Measurements from ENCODE around the gene PAOX.
"Not testable (repeated sequence)": the region's sequence is repeated elsewhere in the genome, so short reads cannot be mapped to it uniquely, and the experiment has no call there.

Gene PAOX

GRCh38 chr10:133381036-133381435 lies 2.0 kb downstream of the PAOX start:
- in situ Hi-C loops (cut with HindIII; ENCODE audit: low sequenced_read_pairs): no loop called here

GRCh38 chr10:133383551-133383950 lies 4.5 kb downstream of the PAOX start:
- in situ Hi-C loops (cut with HindIII; ENCODE audit: low sequenced_read_pairs): no loop called here

GRCh38 chr10:133384071-133384470 lies 5.0 kb downstream of the PAOX start:
- in situ Hi-C loops (cut with HindIII; ENCODE audit: low sequenced_read_pairs): no loop called here

GRCh38 chr10:133385214-133385613 lies 6.2 kb downstream of the PAOX start:
- in situ Hi-C loops (cut with HindIII; ENCODE audit: low sequenced_read_pairs): no loop called here

- in situ Hi-C loops (cut with HindIII; ENCODE audit: low sequenced_read_pairs): not testable (repeated sequence)
Measured at GRCh38 chr10:133386951-133387350, 7.9 kb downstream of the PAOX start.

- in situ Hi-C loops (cut with HindIII; ENCODE audit: low sequenced_read_pairs): no loop called here
Measured at GRCh38 chr10:133388236-133388972, 9.3 kb downstream of the PAOX start.

- in situ Hi-C loops (cut with HindIII; ENCODE audit: low sequenced_read_pairs): no loop called here
Measured at GRCh38 chr10:133388973-133389818, 10.1 kb downstream of the PAOX start.

- in situ Hi-C loops (cut with HindIII; ENCODE audit: low sequenced_read_pairs): no loop called here
Measured at GRCh38 chr10:133390597-133391248, 11.7 kb downstream of the PAOX start.

- in situ Hi-C loops (cut with HindIII; ENCODE audit: low sequenced_read_pairs): no loop called here
Measured at GRCh38 chr10:133391249-133391635, 12.2 kb downstream of the PAOX start.

GRCh38 chr10:133391761-133392518 lies 12.9 kb downstream of the PAOX start:
- in situ Hi-C loops (cut with HindIII; ENCODE audit: low sequenced_read_pairs): no loop called here

- in situ Hi-C loops (cut with HindIII; ENCODE audit: low sequenced_read_pairs): no loop called here
Measured at GRCh38 chr10:133393401-133394063, 14.5 kb downstream of the PAOX start.

GRCh38 chr10:133394064-133394663 lies 15.1 kb downstream of the PAOX start, which contains the start of gene MTG1:
MTG1 (plus strand) TSS chr10:133394157; CDS start chr10:133394221, 64 bp downstream.
- in situ Hi-C loops (cut with HindIII; ENCODE audit: low sequenced_read_pairs): no loop called here

GRCh38 chr10:133394801-133395221 lies 15.7 kb downstream of the PAOX start:
- in situ Hi-C loops (cut with HindIII; ENCODE audit: low sequenced_read_pairs): no loop called here

GRCh38 chr10:133396035-133396624 lies 17.1 kb downstream of the PAOX start:
- in situ Hi-C loops (cut with HindIII; ENCODE audit: low sequenced_read_pairs): no loop called here

GRCh38 chr10:133397938-133398337 lies 18.9 kb downstream of the PAOX start:
- in situ Hi-C loops (cut with HindIII; ENCODE audit: low sequenced_read_pairs): no loop called here

- in situ Hi-C loops (cut with HindIII; ENCODE audit: low sequenced_read_pairs): no loop called here
Measured at GRCh38 chr10:133399123-133399601, 20.1 kb downstream of the PAOX start.

GRCh38 chr10:133400624-133401424 lies 21.8 kb downstream of the PAOX start:
- in situ Hi-C loops (cut with HindIII; ENCODE audit: low sequenced_read_pairs): no loop called here

- in situ Hi-C loops (cut with HindIII; ENCODE audit: low sequenced_read_pairs): no loop called here
Measured at GRCh38 chr10:133401500-133401899, 22.4 kb downstream of the PAOX start.
